Keratinocyte (primary cell): Measurements from ENCODE around the gene IL1RAPL2. TPM values are rescaled to one million over a fixed set of nuclear protein-coding genes. Genes with fewer than 3 reads are reported as not detected.

Source experiments
- DNase-seq: peaks from one replicate; pipeline ENCODE4 v3.0.0-alpha.2; 2011; ENCODE audit warnings: low read depth, missing footprints, low spot score
- FAIRE-seq: peaks from 2 replicates; lab custom pipeline; 2011; peaks lifted over from hg19 to GRCh38; lab: Jason Lieb, UNC
- H2AFZ ChIP-seq: 2 replicates; pipeline ENCODE4 v1.6.0; 2012; ENCODE audit warnings: low read length, control low read depth, inconsistent platforms; ENCODE audit not compliant: control insufficient read depth
- H3K27ac ChIP-seq: 2 replicates; pipeline ENCODE4 v1.5.1; 2011; ENCODE audit warnings: low read length; ENCODE audit not compliant: control insufficient read depth, insufficient read depth
- H3K27me3 ChIP-seq: 3 replicates; pipeline ENCODE4 v1.6.0; 2011; ENCODE audit warnings: low read length; ENCODE audit not compliant: control insufficient read depth, insufficient read depth; ENCODE audit errors: extremely low read depth
- H3K36me3 ChIP-seq, 2 experiments: 2 replicates in 1 of 2; 3 replicates in 1 of 2; pipeline ENCODE4 v1.5.1; 2011; ENCODE audit warnings: low read length in 2 of 2, mild to moderate bottlenecking in 1 of 2; ENCODE audit not compliant: control insufficient read depth in 2 of 2, insufficient read depth in 2 of 2; ENCODE audit errors: extremely low read depth in 1 of 2
- H3K4me1 ChIP-seq: 3 replicates; pipeline ENCODE4 v1.5.1; 2011; ENCODE audit warnings: low read length; ENCODE audit not compliant: control insufficient read depth, insufficient read depth; ENCODE audit errors: extremely low read depth
- H3K4me2 ChIP-seq: 3 replicates; pipeline ENCODE4 v1.6.0; 2011; ENCODE audit warnings: low read depth, low read length; ENCODE audit not compliant: control insufficient read depth, insufficient read depth; ENCODE audit errors: extremely low read depth
- H3K4me3 ChIP-seq, 3 experiments: fragments of 200-600 bp in 1 of 3; sonication (generic) in 1 of 3; 2 replicates in 2 of 3; 3 replicates in 1 of 3; pipeline ENCODE4 v1.5.1; 2011 to 2016; ENCODE audit warnings: low read length in 3 of 3, mild to moderate bottlenecking in 3 of 3, control low read depth in 2 of 3, inconsistent platforms in 1 of 3, low read depth in 1 of 3, mixed read lengths in 1 of 3, mixed run types in 1 of 3, moderate library complexity in 1 of 3; ENCODE audit not compliant: control insufficient read depth in 2 of 3, insufficient read depth in 2 of 3; ENCODE audit errors: extremely low read depth in 1 of 3
- H3K79me2 ChIP-seq: 2 replicates; pipeline ENCODE4 v1.6.0; 2012; ENCODE audit warnings: low read length; ENCODE audit not compliant: control insufficient read depth, insufficient read depth
- H3K9ac ChIP-seq: 3 replicates; pipeline ENCODE4 v1.6.0; 2011; ENCODE audit warnings: low read length; ENCODE audit not compliant: control insufficient read depth, insufficient read depth; ENCODE audit errors: extremely low read depth
- H3K9me1 ChIP-seq: 3 replicates; pipeline ENCODE4 v1.6.0; 2011; ENCODE audit warnings: low read length; ENCODE audit not compliant: control insufficient read depth, insufficient read depth; ENCODE audit errors: extremely low read depth
- H3K9me3 ChIP-seq: 2 replicates; pipeline ENCODE4 v1.5.1; 2012; ENCODE audit warnings: low read depth, low read length; ENCODE audit not compliant: control insufficient read depth
- H4K20me1 ChIP-seq: 3 replicates; pipeline ENCODE4 v1.6.0; 2011; ENCODE audit warnings: low read length; ENCODE audit not compliant: control insufficient read depth, insufficient read depth; ENCODE audit errors: extremely low read depth
- EZH2 ChIP-seq: IDR thresholded peaks from one replicate; pipeline ENCODE4 v1.6.1; 2012; ENCODE audit warnings: inconsistent platforms, mild to moderate bottlenecking, low read length, moderate library complexity
- dilution Hi-C: fragments of 300-500 bp; cut with MboI; formaldehyde crosslinking; loops from one replicate; pipeline ENCODE4 v1.7.0; 2020; ENCODE audit warnings: low sequenced_read_pairs; ENCODE audit not compliant: extremely low pct_ligation_motif_present
- polyA plus RNA-seq, 5 experiments: library from polyadenylated mRNA; depleted of rRNA in 3 of 5; stranded (reverse) in 3 of 5; stranded (forward) in 1 of 5; unstranded in 1 of 5; fragments of >200 nt; gene quantifications; 1 replicate in 1 of 5; 2 replicates in 3 of 5; 3 replicates in 1 of 5; pipeline versions ENCODE4 v1.2.1 to v1.2.3, GENCODE V29; 2011 to 2012; ENCODE audit warnings: missing spikeins in 2 of 5, low read depth in 1 of 5, low replicate concordance in 1 of 5
- TF ChIP-seq, protein P1 (sequence below), 3 experiments: IDR thresholded peaks in 1 of 3; conservative IDR thresholded peaks in 1 of 3; optimal IDR thresholded peaks in 1 of 3; 2 replicates in 2 of 3; 3 replicates in 1 of 3; pipeline versions ENCODE3 to v1.5.1; 2011; ENCODE audit warnings: low read length in 3 of 3, mild to moderate bottlenecking in 3 of 3, moderate library complexity in 2 of 3, control low read depth in 1 of 3, inconsistent platforms in 1 of 3; ENCODE audit not compliant: insufficient read depth in 2 of 3; ENCODE audit errors: extremely low read depth in 1 of 3

IL1RAPL2 gene
- polyA plus RNA-seq, 1 donor (not counting 4 experiments of a cell fraction or from before 2014, with no cell fraction given): 0.24 TPM

DNA sequence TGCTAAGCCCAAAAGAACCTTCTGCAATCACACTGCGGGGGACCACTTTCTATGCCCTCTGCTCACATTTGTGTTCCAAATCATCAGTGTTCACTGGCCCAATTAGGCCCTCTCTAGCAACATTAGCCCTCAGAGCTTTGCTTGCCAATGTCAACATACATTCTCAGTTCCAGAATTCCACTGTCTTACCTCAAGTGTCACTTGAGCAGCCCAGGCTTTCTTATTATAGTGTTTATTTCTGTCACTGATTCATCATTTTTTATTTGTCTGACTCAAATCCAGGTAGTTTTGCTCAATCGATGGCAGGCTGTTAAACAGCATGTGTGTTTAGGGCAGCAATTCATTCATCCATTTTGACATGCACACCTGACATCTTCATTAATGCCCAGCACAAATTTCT is 363.3 kb downstream of the IL1RAPL2 start:
- no peaks in the 10 kb centered on the region for H4K20me1 ChIP-seq
- H3K4me2 ChIP-seq: no peak overlapping the region
- H2AFZ ChIP-seq: no peak overlapping the region
- no peak for TF ChIP-seq EZH2
- TF ChIP-seq, protein P1, sequence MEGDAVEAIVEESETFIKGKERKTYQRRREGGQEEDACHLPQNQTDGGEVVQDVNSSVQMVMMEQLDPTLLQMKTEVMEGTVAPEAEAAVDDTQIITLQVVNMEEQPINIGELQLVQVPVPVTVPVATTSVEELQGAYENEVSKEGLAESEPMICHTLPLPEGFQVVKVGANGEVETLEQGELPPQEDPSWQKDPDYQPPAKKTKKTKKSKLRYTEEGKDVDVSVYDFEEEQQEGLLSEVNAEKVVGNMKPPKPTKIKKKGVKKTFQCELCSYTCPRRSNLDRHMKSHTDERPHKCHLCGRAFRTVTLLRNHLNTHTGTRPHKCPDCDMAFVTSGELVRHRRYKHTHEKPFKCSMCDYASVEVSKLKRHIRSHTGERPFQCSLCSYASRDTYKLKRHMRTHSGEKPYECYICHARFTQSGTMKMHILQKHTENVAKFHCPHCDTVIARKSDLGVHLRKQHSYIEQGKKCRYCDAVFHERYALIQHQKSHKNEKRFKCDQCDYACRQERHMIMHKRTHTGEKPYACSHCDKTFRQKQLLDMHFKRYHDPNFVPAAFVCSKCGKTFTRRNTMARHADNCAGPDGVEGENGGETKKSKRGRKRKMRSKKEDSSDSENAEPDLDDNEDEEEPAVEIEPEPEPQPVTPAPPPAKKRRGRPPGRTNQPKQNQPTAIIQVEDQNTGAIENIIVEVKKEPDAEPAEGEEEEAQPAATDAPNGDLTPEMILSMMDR (optimal IDR thresholded peaks at IDR 0.05 in 1 of 3, IDR thresholded peaks at IDR 0.05 in 1 of 3, conservative IDR thresholded peaks at IDR 0.05 in 1 of 3; ENCODE audit: extremely low read depth in 1 of 3, insufficient read depth in 2 of 3, low read length in 3 of 3): no peak
- H3K9ac ChIP-seq: no peak overlapping the region
- H3K27me3 ChIP-seq: no peaks in the 10 kb centered on the region
- H3K9me3 ChIP-seq: no peaks in the 10 kb centered on the region
- H3K79me2 ChIP-seq: no peaks in the 10 kb centered on the region
- no peaks in the 10 kb centered on the region for H3K36me3 ChIP-seq
- FAIRE-seq (no peak), DNase-seq (no peak)
- no peaks in the 10 kb centered on the region for H3K4me1 ChIP-seq
- no peak overlapping the region for H3K27ac ChIP-seq
- no peaks in the 10 kb centered on the region for H3K9me1 ChIP-seq
- dilution Hi-C loops: no loop called here
- H3K4me3 ChIP-seq: no peak overlapping the region

DNA sequence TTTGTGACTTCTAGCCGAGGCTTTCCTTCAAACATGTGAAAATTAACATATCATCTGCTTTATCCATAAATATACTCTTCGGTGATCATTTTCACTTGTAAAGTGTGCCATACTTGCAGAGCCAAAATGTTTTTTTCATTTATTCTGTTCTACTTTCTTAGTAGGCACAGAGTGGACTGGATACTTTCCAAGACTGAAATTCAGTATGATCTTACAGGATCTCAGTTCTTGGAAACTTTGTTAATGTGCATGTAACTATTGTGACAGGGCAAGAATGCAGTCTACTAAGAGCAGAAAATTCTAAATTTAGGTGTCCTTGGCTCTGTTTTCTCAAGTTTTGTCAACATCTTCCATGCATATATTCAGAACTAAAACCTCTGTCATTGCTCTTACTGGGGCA is 369.6 kb downstream of the IL1RAPL2 start:
- Histone ChIP-seq H3K27ac (no peak overlapping the region), H3K9ac (no peak overlapping the region), H3K4me1 (no peaks in the 10 kb centered on the region), H3K4me2 (no peak overlapping the region), H4K20me1 (no peaks in the 10 kb centered on the region), H3K4me3 (no peak overlapping the region), H2AFZ (no peak overlapping the region), H3K36me3 (no peaks in the 10 kb centered on the region), H3K27me3 (no peaks in the 10 kb centered on the region), H3K9me1 (no peaks in the 10 kb centered on the region), H3K79me2 (no peaks in the 10 kb centered on the region), H3K9me3 (no peaks in the 10 kb centered on the region)
- FAIRE-seq: no peak
- DNase-seq: no peak
- no peak for TF ChIP-seq EZH2
- TF ChIP-seq, protein P1 (optimal IDR thresholded peaks at IDR 0.05 in 1 of 3, IDR thresholded peaks at IDR 0.05 in 1 of 3, conservative IDR thresholded peaks at IDR 0.05 in 1 of 3; ENCODE audit: extremely low read depth in 1 of 3, insufficient read depth in 2 of 3, low read length in 3 of 3): no peak
- dilution Hi-C loops: no loop called here
